RWPE2 (cell line): ENCODE results near the gene CLASP1.
A peak's percentile ranks its signal among the peaks of the same experiment; 100 is the strongest.
"Not testable (repeated sequence)": the region's sequence is repeated elsewhere in the genome, so short reads cannot be mapped to it uniquely, and the experiment has no call there.

Source experiments
- ATAC-seq: fragments of 200-7000 bp; cut with Tn5 transposase; 3 replicates; pipeline ENCODE4 v1.9.1; 2021; ENCODE audit warnings: low read depth
- DNase-seq: peaks from one replicate; pipeline ENCODE4 v3.0.0-alpha.2; 2020; ENCODE audit warnings: low spot score
- H3K27ac ChIP-seq: fragments of 450-650 bp; 2 replicates; pipeline ENCODE4 v1.5.1; 2017; ENCODE audit warnings: mild to moderate bottlenecking; ENCODE audit not compliant: poor library complexity, severe bottlenecking
- H3K27me3 ChIP-seq: fragments of 250-450 bp; sonication (Bioruptor Pico); 2 replicates; pipeline ENCODE4 v1.5.1; 2021; ENCODE audit warnings: mild to moderate bottlenecking, moderate library complexity; ENCODE audit not compliant: insufficient read depth, poor library complexity, severe bottlenecking
- H3K36me3 ChIP-seq: fragments of 250-450 bp; sonication (Bioruptor Pico); 2 replicates; pipeline ENCODE4 v1.5.1; 2020; ENCODE audit warnings: low read depth, mild to moderate bottlenecking, moderate library complexity
- H3K4me1 ChIP-seq: fragments of 250-450 bp; sonication (Bioruptor Pico); 2 replicates; pipeline ENCODE4 v1.5.1; 2021; ENCODE audit warnings: mild to moderate bottlenecking, moderate library complexity; ENCODE audit not compliant: insufficient read depth, poor library complexity, severe bottlenecking
- H3K4me3 ChIP-seq: fragments of 250-450 bp; sonication (Bioruptor Pico); 2 replicates; pipeline ENCODE4 v1.5.1; 2021; ENCODE audit warnings: mild to moderate bottlenecking, moderate library complexity; ENCODE audit not compliant: severe bottlenecking
- H3K9me3 ChIP-seq: fragments of 250-450 bp; sonication (Bioruptor Pico); 2 replicates; pipeline ENCODE4 v1.5.1; 2021; ENCODE audit warnings: mild to moderate bottlenecking, moderate library complexity; ENCODE audit not compliant: severe bottlenecking
- CTCF ChIP-seq: fragments of 450-650 bp; IDR thresholded peaks from one replicate; pipeline ENCODE4 v1.5.1; 2017; ENCODE audit warnings: mild to moderate bottlenecking, moderate library complexity; ENCODE audit not compliant: poor library complexity, severe bottlenecking

Gene CLASP1

GRCh38 chr2:121333834-121334558 is 315.3 kb downstream of the CLASP1 start:
- no peaks in the 10 kb centered on the region for H3K27me3 ChIP-seq
- DNase-seq (no peak), ATAC-seq (no peak)
- H3K27ac ChIP-seq, result no peak overlapping the region
- H3K36me3 ChIP-seq, result peaks cover 6% of the 10 kb centered on the region; the same call in 1 of the 2 replicates
- no peak overlapping the region for H3K4me3 ChIP-seq
- no peaks in the 10 kb centered on the region for H3K9me3 ChIP-seq
- no peaks in the 10 kb centered on the region for H3K4me1 ChIP-seq
- TF ChIP-seq CTCF, result no peak

GRCh38 chr2:121333231-121333630 is 316.0 kb downstream of the CLASP1 start:
- no peaks in the 10 kb centered on the region for H3K36me3 ChIP-seq
- no peaks in the 10 kb centered on the region for H3K27me3 ChIP-seq
- no peak for DNase-seq
- H3K9me3 ChIP-seq, result no peaks in the 10 kb centered on the region
- no peaks in the 10 kb centered on the region for H3K4me1 ChIP-seq
- no peak for ATAC-seq
- TF ChIP-seq CTCF, result no peak
- no peak overlapping the region for H3K4me3 ChIP-seq
- H3K27ac ChIP-seq, result no peak overlapping the region

GRCh38 chr2:121331324-121331723 is 317.9 kb downstream of the CLASP1 start:
- H3K4me1 ChIP-seq, H3K27me3 ChIP-seq, H3K9me3 ChIP-seq, H3K4me3 ChIP-seq, H3K27ac ChIP-seq, DNase-seq, H3K36me3 ChIP-seq: not testable (repeated sequence)
- ATAC-seq, result 0 out of 3 replicates have a peak, but pooled peaks have one; percentile 19

- no peak overlapping the region for H3K27ac ChIP-seq
- no peaks in the 10 kb centered on the region for H3K27me3 ChIP-seq
- no peaks in the 10 kb centered on the region for H3K4me1 ChIP-seq
- DNase-seq (no peak), ATAC-seq (no peak)
- TF ChIP-seq CTCF, result no peak
- no peaks in the 10 kb centered on the region for H3K9me3 ChIP-seq
- H3K4me3 ChIP-seq, result no peak overlapping the region
- H3K36me3 ChIP-seq, result no peaks in the 10 kb centered on the region
These were observed 318.3 kb downstream of the CLASP1 start for GRCh38 chr2:121330921-121331320.

- Histone ChIP-seq H3K36me3 (no peaks in the 10 kb centered on the region), H3K4me1 (no peaks in the 10 kb centered on the region), H3K27me3 (no peaks in the 10 kb centered on the region), H3K27ac (no peak overlapping the region), H3K9me3 (no peaks in the 10 kb centered on the region), H3K4me3 (no peak overlapping the region)
- DNase-seq, result no peak
- TF ChIP-seq CTCF, result no peak
- no peak for ATAC-seq
These were observed 319.5 kb downstream of the CLASP1 start for GRCh38 chr2:121329786-121330185.
